Measurements from ENCODE around the gene OR1C1.
"Not testable (repeated sequence)": the region's sequence is repeated elsewhere in the genome, so short reads cannot be mapped to it uniquely, and the experiment has no call there.

The OR1C1 gene, protein sequence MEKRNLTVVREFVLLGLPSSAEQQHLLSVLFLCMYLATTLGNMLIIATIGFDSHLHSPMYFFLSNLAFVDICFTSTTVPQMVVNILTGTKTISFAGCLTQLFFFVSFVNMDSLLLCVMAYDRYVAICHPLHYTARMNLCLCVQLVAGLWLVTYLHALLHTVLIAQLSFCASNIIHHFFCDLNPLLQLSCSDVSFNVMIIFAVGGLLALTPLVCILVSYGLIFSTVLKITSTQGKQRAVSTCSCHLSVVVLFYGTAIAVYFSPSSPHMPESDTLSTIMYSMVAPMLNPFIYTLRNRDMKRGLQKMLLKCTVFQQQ

DNA sequence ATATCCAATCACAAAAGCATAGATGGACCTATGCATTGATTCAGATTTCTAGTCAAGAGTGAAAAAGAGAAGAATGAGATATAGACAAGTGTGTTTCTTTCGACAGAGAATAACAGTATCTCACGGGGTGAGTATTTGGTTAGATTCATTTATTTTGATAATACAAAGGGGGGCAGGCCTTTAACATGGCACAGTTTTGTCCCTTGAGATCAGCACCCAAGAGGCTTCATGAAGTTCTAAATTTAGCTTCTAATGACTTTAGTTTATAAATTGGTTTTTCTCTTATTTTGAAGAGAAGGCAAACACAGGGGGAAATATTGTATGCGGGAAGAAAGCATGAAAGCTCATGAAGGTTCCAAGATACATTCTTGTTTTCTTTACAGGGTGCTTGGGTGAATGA, at the start of gene OR1C1:
Gene OR1C1, minus strand, starts transcription at position 101 of the 400 bp plus-strand sequence. CDS start 2,150 bp downstream, outside the sequence.
- Histone ChIP-seq H3K4me2 (ENCODE audit: low read depth, low read length, poor library complexity, severe bottlenecking) (no peak within 1 kb of the TSS), H2AFZ (ENCODE audit: low read length) (no peak within 1 kb of the TSS), H3K79me2 (ENCODE audit: insufficient read depth, low read length) (no peaks in the 10 kb centered on the region), H4K20me1 (ENCODE audit: insufficient read depth, low read length, poor library complexity, severe bottlenecking) (no peaks in the 10 kb centered on the region), H3K9ac (ENCODE audit: low read depth, low read length, poor library complexity, severe bottlenecking) (no peak within 1 kb of the TSS), H3K9me3 (ENCODE audit: insufficient read depth, low read depth, low read length) (no peaks in the 10 kb centered on the region), H3K36me3 (ENCODE audit: insufficient read depth, low read length) (no peaks in the 10 kb centered on the region), H3K4me3 (ENCODE audit: low read length, poor library complexity, severe bottlenecking) (no peak within 1 kb of the TSS), H3K27me3 (ENCODE audit: insufficient read depth, low read length, poor library complexity, severe bottlenecking) (no peaks in the 10 kb centered on the region), H3F3A (ENCODE audit: low read depth) (no peaks in the 10 kb centered on the region), H3K4me1 (ENCODE audit: insufficient read depth, low read length, poor library complexity, severe bottlenecking) (no peaks in the 10 kb centered on the region), H3K9me2 (replicated peaks; ENCODE audit: low read depth, low read length) (no peaks in the 10 kb centered on the region)
- TF ChIP-seq EZH2phosphoT487 (IDR thresholded peaks at IDR 0.05; ENCODE audit: borderline replicate concordance) = no peak

DNA sequence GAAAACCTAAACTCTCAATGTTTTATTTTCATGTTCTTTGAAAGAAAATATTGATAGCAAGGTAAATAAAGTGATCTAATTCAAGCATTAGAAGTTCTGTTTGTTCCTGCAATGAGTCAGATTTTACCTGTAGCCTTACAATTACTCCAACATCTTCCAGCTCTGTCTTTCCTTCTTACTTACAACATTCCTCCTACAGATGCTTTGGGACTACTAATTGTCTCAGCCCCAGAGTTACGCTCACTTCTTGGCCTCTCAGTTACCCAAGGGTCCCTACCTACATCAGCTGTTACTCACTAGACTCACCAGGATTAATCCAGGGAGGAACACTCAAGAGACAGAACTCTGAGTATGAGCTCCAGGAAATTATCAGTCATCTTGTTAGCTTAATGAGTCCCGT, 37.2 kb upstream of the OR1C1 start:
- Histone ChIP-seq H3K79me2 (ENCODE audit: insufficient read depth, low read length) (no peaks in the 10 kb centered on the region), H3K9me2 (replicated peaks; ENCODE audit: low read depth, low read length) (0 out of 2 replicates have a peak, but pooled peaks cover 3% of the 10 kb centered on the region), H3F3A (ENCODE audit: low read depth) (no peaks in the 10 kb centered on the region), H3K27me3 (ENCODE audit: insufficient read depth, low read length, poor library complexity, severe bottlenecking) (no peaks in the 10 kb centered on the region), H3K4me3 (ENCODE audit: low read length, poor library complexity, severe bottlenecking) (no peak overlapping the region), H3K9ac (ENCODE audit: low read depth, low read length, poor library complexity, severe bottlenecking) (no peak overlapping the region), H2AFZ (ENCODE audit: low read length) (no peak overlapping the region), H4K20me1 (ENCODE audit: insufficient read depth, low read length, poor library complexity, severe bottlenecking) (no peaks in the 10 kb centered on the region), H3K4me2 (ENCODE audit: low read depth, low read length, poor library complexity, severe bottlenecking) (no peak overlapping the region), H3K9me3 (ENCODE audit: insufficient read depth, low read depth, low read length) (no peaks in the 10 kb centered on the region), H3K4me1 (ENCODE audit: insufficient read depth, low read length, poor library complexity, severe bottlenecking) (no peaks in the 10 kb centered on the region), H3K36me3 (ENCODE audit: insufficient read depth, low read length) (no peaks in the 10 kb centered on the region)
- TF ChIP-seq EZH2phosphoT487 (IDR thresholded peaks at IDR 0.05; ENCODE audit: borderline replicate concordance) = no peak
- TF ChIP-seq CTCF (conservative IDR thresholded peaks at IDR 0.05; ENCODE audit: low read length) = no peak

DNA sequence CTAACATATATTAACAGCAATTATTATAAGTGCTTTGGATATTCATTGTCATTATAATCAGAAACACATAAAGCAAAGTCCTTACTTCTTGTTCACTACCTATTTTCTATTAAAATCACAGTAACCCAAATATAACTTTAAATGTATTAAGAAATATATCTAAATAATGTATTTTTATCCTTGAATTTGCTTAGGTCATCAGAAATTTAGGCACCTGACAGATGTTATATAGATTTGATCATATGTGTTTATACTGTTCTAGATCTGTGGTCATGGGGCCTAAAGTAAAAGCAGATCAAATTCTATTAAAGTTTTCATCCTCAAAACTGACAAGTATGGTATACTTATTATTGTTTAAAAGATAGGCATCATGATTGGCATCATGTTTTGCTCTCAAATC, 9.2 kb upstream of the OR1C1 start:
- H3K27me3 ChIP-seq (ENCODE audit: insufficient read depth, low read length, poor library complexity, severe bottlenecking) = no peaks in the 10 kb centered on the region
- no peaks in the 10 kb centered on the region for H3F3A ChIP-seq (ENCODE audit: low read depth)
- no peak overlapping the region for H2AFZ ChIP-seq (ENCODE audit: low read length)
- no peak overlapping the region for H3K4me2 ChIP-seq (ENCODE audit: low read depth, low read length, poor library complexity, severe bottlenecking)
- no peaks in the 10 kb centered on the region for H3K4me1 ChIP-seq (ENCODE audit: insufficient read depth, low read length, poor library complexity, severe bottlenecking)
- H4K20me1 ChIP-seq (ENCODE audit: insufficient read depth, low read length, poor library complexity, severe bottlenecking) = no peaks in the 10 kb centered on the region
- H3K36me3 ChIP-seq (ENCODE audit: insufficient read depth, low read length) = no peaks in the 10 kb centered on the region
- TF ChIP-seq CTCF (conservative IDR thresholded peaks at IDR 0.05; ENCODE audit: low read length) (no peak), EZH2phosphoT487 (IDR thresholded peaks at IDR 0.05; ENCODE audit: borderline replicate concordance) (no peak)
- no peak overlapping the region for H3K4me3 ChIP-seq (ENCODE audit: low read length, poor library complexity, severe bottlenecking)
- H3K9me3 ChIP-seq (ENCODE audit: insufficient read depth, low read depth, low read length) = no peaks in the 10 kb centered on the region
- no peak overlapping the region for H3K9ac ChIP-seq (ENCODE audit: low read depth, low read length, poor library complexity, severe bottlenecking)
- H3K9me2 ChIP-seq (replicated peaks; ENCODE audit: low read depth, low read length) = no peaks in the 10 kb centered on the region
- no peaks in the 10 kb centered on the region for H3K79me2 ChIP-seq (ENCODE audit: insufficient read depth, low read length)

DNA sequence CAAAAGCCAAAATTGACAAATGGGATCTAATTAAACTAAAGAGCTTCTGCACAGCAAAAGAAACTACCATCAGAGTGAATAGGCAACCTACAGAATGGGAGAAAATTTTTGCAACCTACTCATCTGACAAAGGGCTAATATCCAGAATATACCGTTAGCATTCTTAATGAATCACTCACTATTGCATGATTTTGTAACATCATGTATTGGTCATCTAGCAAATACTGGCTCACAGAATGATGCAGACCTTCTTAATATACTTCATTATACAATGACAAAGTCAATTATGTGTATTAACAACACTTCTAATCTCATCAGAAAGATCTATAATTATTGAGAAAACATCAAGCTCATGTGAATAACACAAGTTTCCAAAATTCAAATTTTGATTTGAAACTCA, 6.0 kb downstream of the OR1C1 start:
- H4K20me1 ChIP-seq (ENCODE audit: insufficient read depth, low read length, poor library complexity, severe bottlenecking); H3F3A ChIP-seq (ENCODE audit: low read depth); H3K27me3 ChIP-seq (ENCODE audit: insufficient read depth, low read length, poor library complexity, severe bottlenecking); H2AFZ ChIP-seq (ENCODE audit: low read length); H3K4me1 ChIP-seq (ENCODE audit: insufficient read depth, low read length, poor library complexity, severe bottlenecking); H3K4me3 ChIP-seq (ENCODE audit: low read length, poor library complexity, severe bottlenecking); H3K9me2 ChIP-seq (replicated peaks; ENCODE audit: low read depth, low read length); H3K9me3 ChIP-seq (ENCODE audit: insufficient read depth, low read depth, low read length); H3K9ac ChIP-seq (ENCODE audit: low read depth, low read length, poor library complexity, severe bottlenecking); H3K4me2 ChIP-seq (ENCODE audit: low read depth, low read length, poor library complexity, severe bottlenecking); H3K36me3 ChIP-seq (ENCODE audit: insufficient read depth, low read length); H3K79me2 ChIP-seq (ENCODE audit: insufficient read depth, low read length): not testable (repeated sequence)
